Neural cell (in vitro differentiated cells): ENCODE data around the gene HIP1R. TPM values are rescaled to one million over a fixed set of nuclear protein-coding genes. Genes with fewer than 3 reads are reported as not detected.

Source experiments
- H2AFZ ChIP-seq: fragments of 200-600, 300-800 bp; sonication (generic), shearing (Covaris generic); 2 replicates; pipeline ENCODE4 v1.6.0; 2014; ENCODE audit warnings: low read depth, mild to moderate bottlenecking, antibody characterized with exemption, low read length, moderate library complexity
- H3F3A ChIP-seq: fragments of 200-600 bp; shearing (Covaris generic); 2 replicates; pipeline ENCODE4 v1.6.1; 2016; ENCODE audit warnings: mild to moderate bottlenecking, moderate library complexity, mixed read lengths, antibody characterized with exemption, low read length; ENCODE audit not compliant: insufficient read depth, poor library complexity, severe bottlenecking
- H3K27ac ChIP-seq: fragments of 200-600, 300-800 bp; sonication (generic), shearing (Covaris generic); 2 replicates; pipeline ENCODE4 v1.5.1; 2014; ENCODE audit warnings: mild to moderate bottlenecking, low read length, moderate library complexity
- H3K27me3 ChIP-seq: fragments of 300-800, 200-600 bp; sonication (generic), shearing (Covaris generic); 2 replicates; pipeline ENCODE4 v1.6.0; 2014; ENCODE audit warnings: mild to moderate bottlenecking, low read depth, low read length, moderate library complexity; ENCODE audit not compliant: insufficient read depth
- H3K36me3 ChIP-seq: fragments of 300-800, 200-600 bp; sonication (generic), shearing (Covaris generic); 2 replicates; pipeline ENCODE4 v1.5.1; 2014; ENCODE audit warnings: mild to moderate bottlenecking, antibody characterized with exemption, low read length, moderate library complexity; ENCODE audit not compliant: insufficient read depth
- H3K4me2 ChIP-seq: fragments of 300-800, 200-600 bp; sonication (generic), shearing (Covaris generic); 2 replicates; pipeline ENCODE4 v1.6.0; 2014; ENCODE audit warnings: mild to moderate bottlenecking, low read length
- H3K4me3 ChIP-seq: fragments of 300-800, 200-600 bp; sonication (generic), shearing (Covaris generic); 2 replicates; pipeline ENCODE4 v1.5.1; 2014; ENCODE audit warnings: mild to moderate bottlenecking, low read length, moderate library complexity
- H3K79me2 ChIP-seq: fragments of 200-600 bp; shearing (Covaris generic); replicated peaks from 2 replicates; pipeline ENCODE4 v1.6.0; 2014; ENCODE audit warnings: mild to moderate bottlenecking, low read length, moderate library complexity; ENCODE audit not compliant: insufficient read depth
- H3K9ac ChIP-seq: fragments of 300-800, 200-600 bp; sonication (generic), shearing (Covaris generic); 2 replicates; pipeline ENCODE4 v1.6.1; 2016; ENCODE audit warnings: mild to moderate bottlenecking, low read length, mixed read lengths
- H3K9me2 ChIP-seq: fragments of 200-600 bp; shearing (Covaris generic); 2 replicates; pipeline ENCODE4 v1.6.1; 2016; ENCODE audit warnings: mild to moderate bottlenecking, low read length, mixed read lengths; ENCODE audit not compliant: insufficient read depth
- H3K9me3 ChIP-seq: fragments of 200-600, 300-800 bp; sonication (generic), shearing (Covaris generic); 2 replicates; pipeline ENCODE4 v1.6.1; 2016; ENCODE audit warnings: mild to moderate bottlenecking, mixed run types, low read length, moderate library complexity, mixed read lengths
- H4K20me1 ChIP-seq: fragments of 200-600 bp; shearing (Covaris generic); 2 replicates; pipeline ENCODE4 v1.6.1; 2016; ENCODE audit warnings: mild to moderate bottlenecking, mixed run types; ENCODE audit not compliant: insufficient read depth
- CTCF ChIP-seq: fragments of 450-650 bp; IDR thresholded peaks from 2 replicates; pipeline ENCODE4 v1.5.1; 2014; ENCODE audit warnings: antibody characterized with exemption, mild to moderate bottlenecking, moderate library complexity; ENCODE audit not compliant: poor library complexity, severe bottlenecking
- EP300 ChIP-seq: fragments of 450-650 bp; conservative IDR thresholded peaks from 2 replicates; pipeline ENCODE4 v1.6.1; 2014; ENCODE audit warnings: antibody characterized with exemption, mild to moderate bottlenecking, moderate library complexity; ENCODE audit not compliant: poor library complexity, severe bottlenecking
- EZH2 ChIP-seq: fragments of 200-600, 300-800 bp; shearing (Covaris generic), sonication (generic); IDR thresholded peaks from 2 replicates; pipeline ENCODE4 v1.6.1; 2014; ENCODE audit warnings: antibody characterized with exemption, low read length, borderline replicate concordance, mild to moderate bottlenecking; ENCODE audit not compliant: insufficient read depth, poor library complexity, severe bottlenecking
- MXI1 ChIP-seq: fragments of 450-650 bp; conservative IDR thresholded peaks from 2 replicates; pipeline ENCODE4 v1.6.1; 2014; ENCODE audit warnings: antibody characterized with exemption, mild to moderate bottlenecking; ENCODE audit not compliant: poor library complexity, severe bottlenecking
- POLR2AphosphoS5 ChIP-seq: IDR thresholded peaks from 2 replicates; pipeline ENCODE4 v1.6.1; 2012
- RAD21 ChIP-seq: fragments of 450-650 bp; conservative IDR thresholded peaks from 2 replicates; pipeline ENCODE4 v1.6.1; 2014; ENCODE audit warnings: antibody characterized with exemption, mild to moderate bottlenecking, moderate library complexity
- REST ChIP-seq: IDR thresholded peaks from 2 replicates; pipeline ENCODE4 v1.6.1; 2012; ENCODE audit warnings: borderline replicate concordance
- SMC3 ChIP-seq: fragments of 450-650 bp; conservative IDR thresholded peaks from 2 replicates; pipeline ENCODE4 v1.6.1; 2014; ENCODE audit warnings: antibody characterized with exemption, mild to moderate bottlenecking, moderate library complexity; ENCODE audit not compliant: poor library complexity
- TAF1 ChIP-seq: IDR thresholded peaks from 2 replicates; pipeline ENCODE4 v1.6.1; 2012; ENCODE audit warnings: low read depth
- polyA plus RNA-seq: library from polyadenylated mRNA; depleted of rRNA; stranded (reverse); fragments of >200 nt; gene quantifications from 2 replicates; pipeline ENCODE4 v1.2.3, GENCODE V29; 2014

HIP1R gene
- polyA plus RNA-seq, 1 donor from 2014 or later: 270 TPM

- no peak for TF ChIP-seq RAD21
- TF ChIP-seq MXI1: no peak
- no peak for TF ChIP-seq SMC3
- TF ChIP-seq TAF1: no peak
- TF ChIP-seq EP300: no peak
- TF ChIP-seq POLR2AphosphoS5: no peak
- Histone ChIP-seq H2AFZ (no peak overlapping the region), H3K79me2 (peaks cover 74% of the 10 kb centered on the region), H3K9me2 (no peaks in the 10 kb centered on the region), H3K9me3 (no peaks in the 10 kb centered on the region), H3K4me2 (no peak overlapping the region), H4K20me1 (no peaks in the 10 kb centered on the region), H3F3A (peaks cover 4% of the 10 kb centered on the region), H3K27ac (no peak overlapping the region), H3K4me3 (no peak overlapping the region), H3K36me3 (no peaks in the 10 kb centered on the region), H3K9ac (no peak overlapping the region), H3K27me3 (no peaks in the 10 kb centered on the region)
Observed at GRCh38 chr12:122884091-122884826, 49.0 kb downstream of the HIP1R start.

DNA sequence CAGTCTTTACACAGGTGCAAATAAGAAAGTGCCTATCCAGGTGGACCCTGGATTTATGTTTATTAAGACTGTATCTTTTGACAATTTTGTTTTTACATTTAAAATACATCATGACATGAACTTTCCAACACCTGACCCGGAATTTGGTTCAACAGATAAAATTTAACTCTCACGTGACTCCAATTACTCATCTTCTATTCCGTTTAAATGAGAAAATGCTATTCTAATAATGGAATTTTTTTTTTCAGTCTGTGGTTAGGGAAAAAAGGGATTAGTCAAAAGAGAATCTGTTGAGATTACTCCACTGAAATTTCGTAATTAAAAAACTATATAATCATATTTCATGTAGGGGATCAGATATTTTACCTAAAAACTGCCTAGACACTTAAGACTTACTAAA, 49.6 kb downstream of the HIP1R start:
- TF ChIP-seq RAD21: no peak
- no peak for TF ChIP-seq TAF1
- no peak for TF ChIP-seq POLR2AphosphoS5
- TF ChIP-seq EP300: no peak
- no peak for TF ChIP-seq CTCF
- Histone ChIP-seq H3K27me3 (no peaks in the 10 kb centered on the region), H4K20me1 (no peaks in the 10 kb centered on the region), H3K36me3 (no peaks in the 10 kb centered on the region), H3K4me2 (no peak overlapping the region), H3K27ac (no peak overlapping the region), H3K9ac (no peak overlapping the region), H3K79me2 (peaks cover 79% of the 10 kb centered on the region), H2AFZ (no peak overlapping the region), H3K9me3 (no peaks in the 10 kb centered on the region), H3F3A (peaks cover 4% of the 10 kb centered on the region), H3K9me2 (no peaks in the 10 kb centered on the region), H3K4me3 (no peak overlapping the region)

- H3K9me2 ChIP-seq: no peaks in the 10 kb centered on the region
- no peak overlapping the region for H3K27ac ChIP-seq
- H3K9me3 ChIP-seq: no peaks in the 10 kb centered on the region
- no peak overlapping the region for H2AFZ ChIP-seq
- no peaks in the 10 kb centered on the region for H3K27me3 ChIP-seq
- no peaks in the 10 kb centered on the region for H3K36me3 ChIP-seq
- no peak overlapping the region for H3K4me3 ChIP-seq
- H3K9ac ChIP-seq: no peak overlapping the region
- no peak overlapping the region for H3K4me2 ChIP-seq
- peaks cover 2% of the 10 kb centered on the region for H3F3A ChIP-seq
- peaks cover 91% of the 10 kb centered on the region for H3K79me2 ChIP-seq
- TF ChIP-seq RAD21 (no peak), MXI1 (no peak), TAF1 (no peak), POLR2AphosphoS5 (no peak), CTCF (no peak), SMC3 (no peak), EZH2 (no peak), REST (no peak), EP300 (no peak)
- H4K20me1 ChIP-seq: no peaks in the 10 kb centered on the region
Observed at GRCh38 chr12:122886161-122886560, 50.9 kb downstream of the HIP1R start.
